ENCODE measurements around the gene STYXL2. TPM values are rescaled to one million over a fixed set of nuclear protein-coding genes. Genes with fewer than 3 reads are reported as not detected.

STYXL2 gene
- total RNA-seq, 1 donor from 2014 or later, result not detected

- no peak for TF ChIP-seq CTCF (conservative IDR thresholded peaks at IDR 0.05; ENCODE audit: low read depth, low read length)
- no peak for DNase-seq (ENCODE audit: low read depth)
Measured at GRCh38 chr1:167105271-167106118, 11.6 kb downstream of the STYXL2 start.

GRCh38 chr1:167106119-167106461 is 12.2 kb downstream of the STYXL2 start:
- no peak for DNase-seq (ENCODE audit: low read depth)
- TF ChIP-seq CTCF (conservative IDR thresholded peaks at IDR 0.05; ENCODE audit: low read depth, low read length), result no peak
- H3K4me3 ChIP-seq (ENCODE audit: low read depth, low read length), result no peak overlapping the region

More at GRCh38 chr1:167105271-167106118, 11.6 kb downstream of the STYXL2 start:
- no peak overlapping the region for H3K4me3 ChIP-seq (ENCODE audit: low read depth, low read length)

GRCh38 chr1:167107456-167107855 is 13.6 kb downstream of the STYXL2 start:
- TF ChIP-seq CTCF (conservative IDR thresholded peaks at IDR 0.05; ENCODE audit: low read depth, low read length), result no peak
- peak; percentile 36 for DNase-seq (ENCODE audit: low read depth)
- no peak overlapping the region for H3K4me3 ChIP-seq (ENCODE audit: low read depth, low read length)

GRCh38 chr1:167109125-167109524 is 15.2 kb downstream of the STYXL2 start:
- H3K4me3 ChIP-seq (ENCODE audit: low read depth, low read length), result no peak overlapping the region
- no peak for DNase-seq (ENCODE audit: low read depth)
- TF ChIP-seq CTCF (conservative IDR thresholded peaks at IDR 0.05; ENCODE audit: low read depth, low read length), result no peak

- no peak for DNase-seq (ENCODE audit: low read depth)
- H3K4me3 ChIP-seq (ENCODE audit: low read depth, low read length), result no peak overlapping the region
- no peak for TF ChIP-seq CTCF (conservative IDR thresholded peaks at IDR 0.05; ENCODE audit: low read depth, low read length)
Measured at GRCh38 chr1:167110586-167110985, 16.7 kb downstream of the STYXL2 start.

- no peak for TF ChIP-seq CTCF (conservative IDR thresholded peaks at IDR 0.05; ENCODE audit: low read depth, low read length)
- DNase-seq (ENCODE audit: low read depth), result no peak
Measured at GRCh38 chr1:167111868-167112709, 18.2 kb downstream of the STYXL2 start.

More at GRCh38 chr1:167111868-167112709, 18.2 kb downstream of the STYXL2 start:
- H3K4me3 ChIP-seq (ENCODE audit: low read depth, low read length), result no peak overlapping the region
